M059J (cell line): ENCODE measurements around the gene SDE2. TPM values are rescaled to one million over a fixed set of nuclear protein-coding genes. Genes with fewer than 3 reads are reported as not detected.
A peak's percentile ranks its signal among the peaks of the same experiment; 100 is the strongest.
"Not testable (repeated sequence)": the region's sequence is repeated elsewhere in the genome, so short reads cannot be mapped to it uniquely, and the experiment has no call there.

Source experiments
- DNase-seq: peaks from one replicate; pipeline ENCODE4 v3.0.0-alpha.2; 2012; ENCODE audit warnings: low read depth
- total RNA-seq: library from RNA; depleted of rRNA; stranded (reverse); fragments of >200 nt; shearing (Covaris generic); gene quantifications from 2 replicates; pipeline ENCODE4 v1.2.3, GENCODE V29; 2014; rRNA removed

SDE2 gene
- total RNA-seq = 15.5 and 28.7 TPM in 2 replicates

DNA sequence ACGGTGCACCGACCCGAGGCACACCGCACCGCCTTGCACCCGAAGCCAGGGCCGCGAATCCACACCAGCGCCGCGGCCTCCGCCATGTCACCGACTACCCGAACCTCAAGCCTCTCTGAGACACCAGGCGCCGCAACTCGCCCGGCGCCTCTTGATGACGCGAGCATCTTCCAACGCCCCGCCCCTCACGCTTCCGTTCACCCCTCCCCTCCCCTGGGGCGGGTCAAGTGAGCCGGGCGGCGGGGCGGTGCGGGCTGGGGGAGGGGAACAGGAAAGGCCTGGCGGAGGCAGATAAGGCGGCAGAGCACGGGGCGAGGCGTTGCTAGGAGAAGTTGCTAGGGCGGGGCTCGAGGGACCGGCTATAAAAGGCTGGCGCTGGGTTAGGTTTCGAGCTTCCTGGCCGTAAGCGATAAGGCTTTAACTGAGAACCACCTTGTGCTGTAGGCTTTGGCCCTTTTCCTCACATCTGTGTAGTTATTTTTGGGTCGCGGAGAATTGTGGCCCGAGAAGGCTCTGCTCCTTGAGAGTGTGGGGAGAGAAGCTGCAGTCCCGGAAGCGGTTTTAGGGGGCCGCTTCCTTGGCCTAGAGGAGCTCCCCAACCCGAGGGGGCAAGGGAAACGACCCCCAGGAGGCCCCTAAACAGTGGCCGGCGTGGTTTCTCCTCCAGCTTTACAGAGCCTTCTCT, at the start of gene SDE2:
Gene SDE2 (minus strand): TSS at position 117 of the 685 bp plus-strand sequence. CDS start 31 bp downstream, at position 86.
- DNase-seq = peak; percentile 97

DNA sequence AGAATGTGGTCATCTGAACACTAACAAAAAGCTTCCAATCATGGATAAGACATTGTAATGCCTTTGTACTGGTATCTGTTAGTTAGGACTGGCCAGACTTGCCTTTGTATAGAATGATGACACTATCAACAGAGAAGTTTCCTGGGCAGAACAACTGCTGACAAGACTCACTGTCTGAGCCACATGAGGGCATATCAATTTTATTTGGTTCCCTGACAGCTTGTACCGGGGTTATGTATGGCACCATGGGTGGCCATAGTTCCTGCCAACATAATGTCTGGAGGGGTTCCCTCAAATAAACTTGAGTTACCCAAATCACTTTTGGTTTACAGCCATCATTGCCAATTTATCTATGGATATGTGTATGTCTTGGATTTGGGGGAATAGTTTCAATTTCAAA, 49.7 kb upstream of the SDE2 start:
- no peak for DNase-seq

DNA sequence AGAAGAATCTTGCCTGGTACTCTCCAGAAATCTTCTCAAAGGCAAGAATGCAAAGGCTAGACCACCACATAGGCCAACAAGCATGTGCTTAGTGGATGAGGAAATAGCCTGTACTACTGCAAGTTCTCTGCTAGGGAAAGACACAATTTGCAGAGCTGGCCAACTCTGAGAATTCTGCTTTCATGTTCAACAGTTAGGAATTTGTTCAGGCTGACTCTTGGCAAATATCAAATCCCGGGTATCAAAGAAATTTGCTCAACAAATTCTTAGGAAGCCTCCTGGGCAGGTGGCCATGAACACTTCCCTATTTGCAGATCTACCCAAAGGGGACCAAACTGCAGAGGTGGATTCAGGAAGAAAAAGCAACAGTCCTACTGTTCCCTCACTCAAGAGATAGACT, 48.4 kb upstream of the SDE2 start:
- no peak for DNase-seq

DNA sequence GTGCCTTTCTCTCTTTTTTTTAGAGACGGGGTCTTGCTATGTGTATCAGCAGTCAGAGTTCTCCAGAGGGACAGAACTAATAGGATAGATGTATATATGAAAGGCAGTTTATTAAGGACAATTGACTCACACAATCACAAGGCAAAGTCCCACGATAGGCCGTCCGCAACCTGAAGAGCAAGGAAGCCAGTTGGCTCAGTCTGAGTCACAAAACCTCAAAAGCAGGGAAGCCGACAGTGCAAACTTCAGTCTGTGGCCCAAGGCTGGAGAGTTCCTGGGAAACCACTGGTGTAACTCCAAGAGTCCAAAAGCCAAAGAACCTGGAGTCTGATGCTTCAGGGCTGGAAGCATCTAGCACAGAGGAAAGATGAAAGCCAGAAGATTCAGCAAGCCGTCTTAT, 47.1 kb upstream of the SDE2 start:
- DNase-seq = peak; percentile 91

DNA sequence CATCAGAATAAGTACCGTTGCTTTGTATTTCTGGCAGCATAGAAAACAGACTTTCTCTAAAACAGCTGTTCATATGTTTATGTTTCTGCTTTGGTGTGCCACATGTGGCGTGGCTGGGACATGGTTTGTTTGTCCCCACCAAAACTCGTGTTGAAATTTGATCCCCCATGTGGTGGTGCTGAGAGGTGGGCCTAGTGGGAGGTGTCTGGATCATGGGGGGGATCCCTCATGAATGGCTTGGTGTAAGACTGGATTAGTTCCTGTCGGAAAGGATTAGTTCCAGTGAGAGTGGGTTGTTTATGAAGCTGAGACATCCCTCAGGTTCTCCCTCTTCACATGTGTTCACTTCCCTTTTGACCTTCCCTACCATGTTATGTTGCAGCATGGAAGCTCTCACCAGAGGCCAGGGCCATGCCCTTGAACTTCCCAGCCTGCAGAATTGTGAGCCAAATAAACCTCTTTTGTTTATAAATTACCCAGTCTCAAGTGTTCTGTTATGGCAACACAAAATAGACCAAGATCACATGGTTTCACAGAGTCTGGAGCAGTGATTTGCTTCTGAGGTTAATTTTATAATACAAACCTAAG, 45.5 kb upstream of the SDE2 start:
- peak; percentile 11 for DNase-seq

DNA sequence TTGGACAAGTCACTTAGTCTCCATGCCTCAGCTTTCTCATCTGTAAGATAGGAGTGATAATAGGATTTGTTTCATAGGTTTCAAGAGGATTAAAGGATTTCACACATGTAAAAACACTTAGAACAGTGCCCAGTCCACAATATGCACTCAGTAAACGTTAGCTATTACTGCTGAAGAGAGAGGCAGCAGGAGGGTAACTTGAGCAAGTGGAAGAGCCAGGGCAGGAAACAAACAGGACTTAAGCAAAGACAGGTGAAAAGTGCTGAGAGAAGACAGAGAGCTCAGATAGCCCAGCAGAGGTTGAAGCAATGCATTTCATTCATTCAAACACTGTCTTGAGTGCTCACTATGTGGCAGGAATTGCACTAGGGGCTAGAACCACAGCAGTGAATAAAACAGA, 42.3 kb upstream of the SDE2 start:
- DNase-seq = no peak

DNA sequence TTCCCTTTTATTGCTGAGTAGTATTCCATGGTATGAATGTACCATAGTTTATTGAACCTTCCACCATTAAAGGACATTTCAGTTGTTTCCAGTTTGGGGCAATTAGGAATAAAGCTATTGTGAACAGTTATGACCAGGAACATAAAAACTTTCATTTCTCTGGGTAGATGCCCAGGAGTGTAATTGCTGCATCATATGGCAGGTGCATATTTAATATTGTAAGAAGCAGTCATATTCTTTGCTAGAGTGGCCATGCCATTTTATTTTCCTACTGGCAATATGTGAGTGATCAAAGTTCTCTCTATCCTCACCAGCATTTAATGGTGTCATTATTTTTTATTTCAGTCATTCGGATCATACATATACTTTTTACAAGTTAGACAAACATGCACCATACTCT, 39.5 kb upstream of the SDE2 start:
- DNase-seq = no peak

DNA sequence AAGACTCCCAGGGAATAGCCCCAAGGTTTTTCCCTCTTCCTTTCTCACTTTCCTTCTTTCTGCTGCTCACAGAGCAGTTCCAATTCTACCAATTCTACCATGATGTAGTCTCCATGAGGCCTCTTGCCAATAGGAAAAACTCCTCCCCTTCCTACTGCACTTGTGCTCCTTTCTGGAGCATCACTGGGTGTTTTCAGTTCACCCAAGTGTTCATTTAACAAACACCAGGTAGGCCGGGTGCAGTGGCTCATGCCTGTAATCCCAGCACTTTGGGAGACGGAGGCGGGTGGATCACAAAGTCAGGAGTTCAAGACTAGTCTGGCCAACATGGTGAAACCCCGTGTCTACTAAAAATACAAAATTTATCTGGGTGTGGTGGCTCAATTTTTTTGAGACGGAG, 36.8 kb upstream of the SDE2 start:
- DNase-seq = no peak

DNA sequence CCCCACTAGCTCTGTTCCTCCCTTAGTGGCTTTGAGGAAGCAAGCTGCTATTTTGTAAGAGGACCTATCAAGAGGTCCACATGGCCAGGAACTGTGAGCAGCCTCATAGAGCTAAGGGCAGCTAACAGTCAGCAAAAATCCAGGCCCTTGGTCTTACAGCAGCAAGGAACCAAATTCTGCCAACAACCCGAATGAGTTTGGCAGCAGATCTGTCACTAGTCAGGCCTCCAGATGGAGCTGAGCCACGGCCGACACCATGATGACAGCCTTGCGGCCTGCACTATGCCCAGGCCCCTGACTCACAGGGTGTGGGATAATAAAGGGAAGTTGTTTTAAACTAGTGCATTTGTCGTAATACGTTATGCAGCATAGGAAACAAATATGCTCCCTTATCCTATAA, 35.3 kb upstream of the SDE2 start:
- DNase-seq = peak; percentile 89

DNA sequence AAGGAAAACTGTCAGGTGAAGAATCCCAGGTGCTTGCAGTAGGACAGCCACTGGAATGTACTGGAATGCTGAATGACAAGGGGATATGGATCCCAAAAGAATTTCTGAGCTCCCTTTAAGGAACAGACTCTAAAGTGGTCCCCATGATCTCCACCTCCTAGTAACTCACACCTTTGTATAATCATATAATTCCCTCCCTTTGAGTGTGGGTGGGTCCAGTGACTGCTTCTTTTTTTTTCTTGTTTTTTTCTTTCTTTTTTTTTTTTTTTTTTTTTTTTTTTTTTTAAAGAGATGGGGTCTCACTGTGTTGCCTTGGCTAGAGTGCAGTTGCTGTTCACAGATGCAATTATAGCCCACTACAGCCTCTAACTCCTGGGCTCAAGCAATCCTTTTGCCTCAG, 34.8 kb upstream of the SDE2 start:
- DNase-seq = no peak

DNA sequence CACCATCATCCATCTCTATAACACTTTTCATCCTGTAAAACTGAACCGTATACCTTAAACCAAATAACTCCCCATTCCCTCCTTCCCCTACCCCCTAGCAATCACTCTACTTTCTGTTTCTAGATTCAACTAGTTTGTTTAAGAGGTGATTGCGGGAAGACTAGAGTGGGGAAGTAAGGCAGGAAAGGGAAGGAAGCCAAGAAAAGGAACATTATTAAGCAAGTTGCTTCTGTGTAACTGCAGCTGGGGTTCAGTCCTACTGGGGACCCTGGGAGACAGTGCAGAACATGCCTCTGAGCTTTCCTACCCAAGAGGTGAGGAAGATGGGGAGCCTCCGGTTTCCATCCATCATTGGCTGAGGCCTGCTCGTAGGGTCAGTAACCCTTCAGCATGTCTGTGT, 34.4 kb upstream of the SDE2 start:
- no peak for DNase-seq

DNA sequence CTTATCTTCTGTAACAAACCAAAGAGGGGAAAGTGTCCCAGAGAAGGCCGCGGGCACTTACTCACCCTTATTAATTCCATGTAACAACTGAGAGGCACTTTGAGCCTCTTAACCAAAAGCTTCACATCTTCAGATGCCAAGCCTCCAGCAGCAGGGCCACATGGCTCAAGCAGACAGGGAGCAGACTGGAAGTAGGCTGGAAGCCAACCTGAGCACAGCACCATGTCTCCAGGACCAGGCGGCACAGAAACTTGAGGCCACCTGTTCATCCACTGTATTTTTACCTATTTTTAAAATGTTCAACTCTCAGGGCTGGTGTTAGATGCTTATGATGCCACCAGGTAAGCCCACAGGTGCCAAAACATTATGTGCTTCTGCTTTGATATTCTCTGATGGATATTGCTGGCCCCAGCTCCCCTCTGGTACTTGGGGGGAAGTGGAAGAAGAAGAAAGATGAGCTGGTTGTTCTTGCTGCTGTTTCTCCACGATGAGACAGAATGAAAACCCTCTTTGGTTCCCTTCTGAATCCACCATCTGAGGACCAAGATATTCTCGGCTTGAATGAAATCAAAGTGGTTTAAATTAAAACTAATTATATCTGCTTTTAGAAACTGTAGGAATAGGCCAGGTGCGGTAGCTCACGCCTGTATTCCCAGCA, 30.6 kb upstream of the SDE2 start:
- no peak for DNase-seq

DNA sequence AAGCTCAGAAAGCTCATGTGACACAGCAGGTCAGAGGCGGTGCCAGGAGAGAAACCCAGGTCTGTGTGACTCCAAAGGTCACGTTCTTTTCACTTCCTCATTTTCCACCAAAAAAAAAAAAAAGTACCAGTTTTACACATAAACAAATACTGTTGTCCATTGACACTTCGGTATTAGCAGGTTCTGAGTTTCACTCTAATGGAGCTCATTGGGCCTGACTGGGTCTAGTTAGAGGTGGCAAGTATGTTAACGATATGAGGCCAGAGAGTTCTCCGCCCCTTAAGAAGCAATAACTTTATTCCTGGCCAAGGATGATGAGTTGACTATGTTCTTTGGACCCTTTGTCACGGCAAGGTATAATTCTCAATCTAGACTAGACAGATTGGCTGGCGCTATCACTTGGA, 30.0 kb upstream of the SDE2 start:
- no peak for DNase-seq

DNA sequence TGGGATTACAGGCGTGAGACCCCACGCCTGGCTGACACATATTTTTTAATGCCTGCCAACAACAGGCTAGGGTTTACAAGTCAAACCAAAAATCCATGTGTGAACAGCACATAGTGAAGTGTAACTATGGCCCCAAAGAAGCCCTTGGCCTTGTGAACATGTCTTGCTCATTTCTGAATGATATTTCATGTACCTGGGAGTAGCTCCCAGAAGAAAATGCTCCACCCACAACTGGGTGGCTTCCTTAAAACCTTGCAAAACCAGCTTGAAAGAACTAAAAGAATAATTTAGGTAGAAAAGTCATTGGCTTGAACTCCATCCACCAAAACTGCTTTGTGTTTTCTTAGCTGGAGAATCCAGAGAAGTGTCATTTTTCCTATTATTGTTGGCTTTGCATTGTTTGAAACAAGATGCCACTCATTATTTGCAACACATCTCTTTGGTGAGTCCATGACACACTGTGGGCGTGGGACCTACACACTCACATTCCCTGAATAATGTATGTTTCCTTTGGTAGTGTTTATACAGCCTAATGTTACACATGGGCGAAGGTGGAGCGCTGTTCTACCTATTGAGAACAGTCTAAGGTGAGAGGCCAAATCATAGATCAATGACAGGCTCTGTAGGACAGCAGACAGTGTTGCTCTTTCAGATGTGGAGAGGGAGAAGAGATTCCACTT, 28.5 kb upstream of the SDE2 start:
- no peak for DNase-seq

DNA sequence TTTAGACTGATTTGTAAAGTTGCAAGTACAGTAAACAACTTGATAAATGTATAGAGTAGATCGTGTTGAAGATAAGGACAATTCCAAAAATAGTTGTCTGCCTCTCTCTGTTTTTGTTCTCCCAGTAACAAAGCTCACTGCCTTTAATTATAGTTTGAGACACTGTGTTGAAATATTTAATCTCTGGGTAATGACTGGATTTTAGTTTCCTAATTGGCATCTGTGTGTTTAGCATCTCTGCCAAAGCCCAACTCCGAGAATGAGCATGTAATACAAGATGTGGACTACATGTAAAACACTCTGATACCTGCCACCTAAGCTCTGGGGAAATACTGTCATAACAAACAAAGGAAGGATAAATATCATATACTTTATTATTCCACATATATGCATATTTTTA, 27.7 kb upstream of the SDE2 start:
- DNase-seq = no peak

DNA sequence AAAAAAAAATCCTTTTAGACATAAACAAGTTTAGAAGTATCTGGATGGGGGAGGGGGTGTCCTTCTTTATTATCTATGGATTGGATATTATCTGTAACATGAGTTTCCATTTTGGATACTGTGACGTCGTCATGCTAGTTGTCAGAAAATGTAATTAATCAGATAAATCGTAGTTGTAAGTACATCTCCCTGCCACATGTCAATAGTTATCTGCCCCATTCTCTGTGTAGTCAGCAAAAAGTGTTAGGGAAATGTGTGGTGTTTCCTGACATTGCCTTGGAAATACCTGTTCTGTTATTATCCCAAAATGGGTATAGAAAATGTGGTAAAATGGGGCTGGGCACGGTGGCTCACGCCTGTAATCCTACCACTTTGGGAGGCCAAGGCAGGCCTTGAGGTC, 24.6 kb upstream of the SDE2 start:
- DNase-seq = no peak

DNA sequence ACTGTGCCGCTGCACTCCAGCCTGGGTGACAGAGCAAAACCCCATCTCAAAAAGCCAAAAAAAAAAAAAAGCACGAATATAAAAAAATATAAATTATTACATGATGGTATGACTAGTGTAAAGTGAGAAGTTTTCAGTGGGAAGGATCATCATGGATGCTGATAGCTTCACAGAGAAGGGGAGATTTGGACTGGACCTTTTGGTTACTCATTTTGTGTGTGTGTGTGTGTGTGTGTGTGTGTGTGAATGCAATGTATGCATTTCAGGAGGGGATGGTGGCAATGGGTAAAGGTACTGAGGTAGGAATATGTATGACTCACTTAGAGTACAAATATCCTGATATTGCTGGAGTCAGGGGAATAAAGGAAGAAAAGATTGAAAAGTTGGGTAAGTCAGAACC, 22.7 kb upstream of the SDE2 start:
- DNase-seq = no peak

DNA sequence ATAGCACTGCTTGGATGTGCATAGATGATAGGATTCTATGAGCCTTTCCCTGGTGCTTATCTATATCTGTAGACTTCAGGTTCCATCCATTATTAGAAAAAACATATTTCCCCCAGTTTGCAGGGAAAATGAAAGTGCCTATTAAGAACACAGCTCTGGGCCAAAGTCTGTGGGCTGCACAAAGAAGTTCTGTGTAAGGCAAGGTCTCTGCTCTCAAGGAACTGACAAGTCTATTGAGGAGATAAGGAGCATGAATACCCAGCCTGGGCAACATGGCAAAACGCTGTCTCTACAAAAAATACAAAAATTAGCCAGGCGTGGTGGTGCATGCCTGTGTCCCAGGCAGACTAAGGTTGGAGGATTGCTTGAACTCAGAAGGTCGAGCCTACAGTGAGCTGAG, 22.3 kb upstream of the SDE2 start:
- DNase-seq = no peak

DNA sequence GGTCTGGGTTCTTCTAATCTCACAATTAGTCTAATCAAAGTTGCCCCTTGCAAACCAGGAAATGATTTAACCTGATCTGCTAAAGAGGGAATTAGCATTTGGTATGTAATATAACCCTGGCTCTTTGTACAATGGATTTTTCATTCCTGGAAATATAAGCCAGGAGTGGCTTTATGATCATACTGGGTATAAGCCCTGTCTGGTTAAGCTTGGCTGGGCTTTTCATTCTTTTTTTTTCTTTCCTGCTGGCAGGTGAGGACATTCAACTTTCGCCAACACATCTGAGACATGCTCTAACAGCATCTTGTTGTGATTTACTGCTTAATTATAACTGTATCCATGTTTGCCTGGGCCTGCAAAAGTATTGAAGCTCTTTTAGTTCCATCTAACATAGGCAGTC, 20.4 kb upstream of the SDE2 start:
- no peak for DNase-seq

DNA sequence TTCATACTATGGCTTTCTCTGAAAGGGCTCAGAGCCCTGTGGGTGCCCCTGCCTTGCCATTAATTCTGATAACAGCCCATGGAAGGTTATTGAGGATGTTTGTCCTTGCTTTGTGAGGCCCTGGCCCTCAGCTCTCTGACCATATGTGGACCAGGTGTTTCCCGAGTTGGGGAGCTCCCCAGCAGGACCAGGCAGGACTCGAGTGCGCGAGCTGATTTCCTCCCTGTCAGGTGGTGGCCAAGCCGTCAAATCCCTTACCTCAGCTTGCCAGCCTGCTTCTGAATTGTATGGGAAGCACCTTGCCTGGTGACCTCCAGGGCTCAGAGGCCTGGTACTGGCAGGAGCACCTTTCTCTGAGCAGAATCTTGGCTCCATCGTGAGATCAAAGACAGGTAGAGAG, 17.9 kb upstream of the SDE2 start:
- DNase-seq = no peak

DNA sequence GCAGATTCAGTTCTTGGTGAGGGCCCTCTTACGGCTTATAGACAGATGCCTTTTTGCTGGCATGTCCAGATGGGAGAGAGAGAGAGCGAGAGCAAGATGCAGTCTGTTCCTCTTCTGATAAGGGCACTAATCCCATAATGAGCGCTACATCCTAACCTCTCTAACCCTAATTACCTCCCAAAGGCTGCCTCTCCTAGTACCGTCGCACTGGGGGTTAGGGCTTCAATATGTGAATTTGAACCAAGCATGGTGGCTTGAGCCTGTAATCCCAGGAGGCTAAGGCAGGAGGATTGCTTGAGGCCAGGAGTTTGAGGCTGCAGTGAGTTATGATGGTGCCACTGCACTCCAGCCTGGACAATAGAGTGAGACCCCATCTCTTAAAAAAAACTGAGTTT, 10.5 kb upstream of the SDE2 start:
- no peak for DNase-seq

DNA sequence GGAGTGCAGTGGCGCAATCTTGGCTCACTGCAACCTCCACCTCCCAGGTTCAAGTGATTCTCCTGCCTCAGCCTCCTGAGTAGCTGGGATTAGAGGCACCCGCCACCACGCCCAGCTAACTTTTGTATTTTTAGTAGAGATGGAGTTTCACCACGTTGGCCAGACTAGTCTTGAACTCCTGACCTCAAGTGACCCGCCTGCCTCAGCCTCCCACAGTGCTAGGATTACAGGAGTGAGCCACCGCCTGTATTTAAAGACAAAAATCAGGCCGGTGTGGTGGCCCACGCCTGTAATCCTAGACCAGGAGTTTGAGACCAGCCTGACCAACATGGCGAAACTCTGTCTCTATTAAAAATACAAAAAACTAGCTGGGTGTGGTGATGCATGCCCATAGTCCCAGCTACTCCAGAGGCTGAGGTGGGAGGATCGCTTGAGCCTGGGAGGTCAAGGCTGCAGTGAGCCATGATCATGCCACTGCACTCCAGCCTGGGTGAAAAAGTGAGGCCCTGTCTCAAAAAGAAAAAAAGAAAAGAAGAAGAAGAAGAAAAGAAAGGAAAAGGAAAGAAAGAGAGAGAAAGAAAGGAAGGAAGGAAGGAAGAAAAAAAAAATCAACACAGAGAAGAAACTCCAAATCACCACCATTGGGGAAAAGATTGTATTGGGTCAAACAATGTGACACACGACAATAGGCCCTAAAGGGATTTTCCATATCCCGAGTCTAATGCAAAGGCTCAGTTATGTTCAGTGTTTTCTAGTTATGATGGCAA, 8.2 kb upstream of the SDE2 start:
- not testable (repeated sequence) for DNase-seq
